ENCODE data around the gene SDK1. TPM values are rescaled to one million over a fixed set of nuclear protein-coding genes. Genes with fewer than 3 reads are reported as not detected.

SDK1 gene
- total and polyA plus RNA-seq, 2 of the 8 experiments (the other 6 are each of a cell fraction or from before 2014, with no cell fraction given) = 3.3 to 7.2 TPM

DNA sequence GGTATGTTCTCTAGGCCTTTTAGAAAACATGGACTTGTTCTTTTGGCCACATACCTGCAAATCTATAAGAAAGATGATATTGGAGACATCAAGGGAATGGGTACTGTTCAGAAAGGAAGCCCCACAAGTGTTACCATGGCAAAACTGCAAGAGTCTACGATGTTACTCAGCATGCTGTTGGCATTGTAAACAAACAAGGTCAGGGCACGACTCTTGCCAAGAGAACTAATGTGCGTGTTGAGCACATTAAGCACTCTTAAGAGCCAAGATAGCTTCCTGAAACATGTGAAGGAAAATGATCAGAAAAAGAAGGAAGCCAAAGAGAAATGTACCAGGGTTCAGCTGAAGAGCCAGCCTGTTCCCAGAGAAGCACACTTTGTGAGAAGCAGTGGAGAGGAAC lies 37.1 kb downstream of the SDK1 start:
- Histone ChIP-seq H3K14ac (ENCODE audit: insufficient read length) (no peak overlapping the region), H2AFZ (ENCODE audit: low read length) (no peak overlapping the region), H2BK5ac (ENCODE audit: low read depth, low read length) (no peak overlapping the region), H4K8ac (ENCODE audit: extremely low read depth, insufficient read depth, low read length) (no peak overlapping the region), H2AK5ac (ENCODE audit: low read depth, low read length) (no peak overlapping the region), H3K56ac (replicated peaks; ENCODE audit: insufficient read length, low read depth, low read length) (no peak overlapping the region), H2BK15ac (ENCODE audit: low read length) (no peak overlapping the region), H3K4me2 (ENCODE audit: insufficient read depth in 1 of 2, low read depth in 2 of 2, low read length in 2 of 2) (no peak overlapping the region), H4K91ac (replicated peaks; ENCODE audit: insufficient read length, low read length) (no peak overlapping the region), H3K9ac (replicated peaks in 1 of 4; ENCODE audit: extremely low read depth in 1 of 4, low read depth in 3 of 4, low read length in 3 of 4) (no peak overlapping the region), H3K27ac (ENCODE audit: low read depth, low read length) (no peak overlapping the region), H3K4me3 (ENCODE audit: extremely low read depth in 1 of 4, insufficient read depth in 2 of 4, low read depth in 3 of 4, low read length in 4 of 4) (no peak overlapping the region), H2BK120ac (replicated peaks; ENCODE audit: low read depth, low read length) (no peak overlapping the region), H2BK12ac (ENCODE audit: low read depth, low read length) (no peak overlapping the region), H4K5ac (ENCODE audit: insufficient read length, low read depth, low read length) (no peak overlapping the region), H3K36me3 (ENCODE audit: control insufficient read depth in 2 of 4, insufficient read depth in 4 of 4, low read length in 3 of 4) (no peaks in the 10 kb centered on the region), H3K79me2 (ENCODE audit: control insufficient read depth in 1 of 2, insufficient read depth in 2 of 2, low read length in 2 of 2) (no peaks in the 10 kb centered on the region), H3K18ac (ENCODE audit: extremely low read depth, low read length) (no peak overlapping the region), H2BK20ac (ENCODE audit: low read length) (no peak overlapping the region), H3K4ac (replicated peaks; ENCODE audit: insufficient read length, low read depth, low read length) (no peak overlapping the region), H3K23ac (ENCODE audit: insufficient read length) (no peak overlapping the region), H3K27me3 (replicated peaks in 1 of 4; ENCODE audit: control insufficient read depth in 3 of 4, extremely low read depth in 1 of 4, insufficient read depth in 3 of 4, low read length in 3 of 4) (no peaks in the 10 kb centered on the region; a peak in 2 of 7 replicates), H3K9me3 (ENCODE audit: insufficient read depth in 2 of 2, low read depth in 1 of 2, low read length in 1 of 2) (no peaks in the 10 kb centered on the region), H3K79me1 (ENCODE audit: low read depth, low read length) (no peaks in the 10 kb centered on the region), H3K23me2 (ENCODE audit: low read depth, low read length) (no peaks in the 10 kb centered on the region), H3K4me1 (replicated peaks in 1 of 4; ENCODE audit: control insufficient read depth in 3 of 4, insufficient read depth in 4 of 4, low read length in 3 of 4) (peaks cover 0 to 5% (median 1%) of the 10 kb centered on the region in 4 experiments; a peak in 2 of 7 replicates), H4K20me1 (replicated peaks in 1 of 2; ENCODE audit: control insufficient read depth in 1 of 2, insufficient read depth in 2 of 2, low read length in 2 of 2) (peaks cover 0 to 2% of the 10 kb centered on the region in 2 experiments)
- CTCF ChIA-PET (ENCODE audit: partially characterized antibody) = interaction anchor here (0.8 kb wide), 1 partner anchor 14 kb away, joined by 3 read pairs; no protein-coding TSS in a partner anchor
- FAIRE-seq (no peak), DNase-seq (ENCODE audit: low read depth in 1 of 2, low spot score in 2 of 2) (no peak)
- WGBS, 2 experiments (ENCODE audit: extremely low coverage in 1 of 2, insufficient coverage in 1 of 2, insufficient read length in 1 of 2, insufficient replicate concordance in 2 of 2, low coverage in 1 of 2, low lambda C conversion rate in 2 of 2, missing lambda C conversion rate in 1 of 2) = 87% methylated on average over 3 of the region's 3 CpGs; no CpG with 5 or more reads in 1 of the 2 experiments
- POLR2A ChIA-PET (ENCODE audit: partially characterized antibody) = no interaction called here
- TF ChIP-seq, protein P1, sequence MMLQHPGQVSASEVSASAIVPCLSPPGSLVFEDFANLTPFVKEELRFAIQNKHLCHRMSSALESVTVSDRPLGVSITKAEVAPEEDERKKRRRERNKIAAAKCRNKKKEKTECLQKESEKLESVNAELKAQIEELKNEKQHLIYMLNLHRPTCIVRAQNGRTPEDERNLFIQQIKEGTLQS (IDR thresholded peaks at IDR 0.05; ENCODE audit: insufficient read depth, low read depth, low read length) = no peak
- TF ChIP-seq CBX5 (IDR thresholded peaks at IDR 0.05; ENCODE audit: low read depth, low read length) = no peak
- no peak for TF ChIP-seq KDM4A (IDR thresholded peaks at IDR 0.05; ENCODE audit: low read depth, low read length, severe bottlenecking)
- TF ChIP-seq SIX5 (IDR thresholded peaks at IDR 0.05; ENCODE audit: low read depth, low read length) = no peak
- TF ChIP-seq NANOG (IDR thresholded peaks at IDR 0.05; ENCODE audit: insufficient read depth, low read depth, low read length, poor library complexity, severe bottlenecking) = no peak
- no peak for TF ChIP-seq SAP30 (IDR thresholded peaks at IDR 0.05; ENCODE audit: insufficient read depth, insufficient replicate concordance, low read length)
- no peak for TF ChIP-seq CHD1 (IDR thresholded peaks at IDR 0.05; ENCODE audit: low read depth, low read length)
- no peak for TF ChIP-seq HDAC2 (IDR thresholded peaks at IDR 0.05; ENCODE audit: borderline replicate concordance in 1 of 2, low read depth in 2 of 2, low read length in 2 of 2)
- TF ChIP-seq JUN (IDR thresholded peaks at IDR 0.05; ENCODE audit: low read depth, low read length) = no peak
